ENCODE results near the gene TRMT1L.

- TF ChIP-seq CTCF (IDR thresholded peaks at IDR 0.05) (no peak), POLR2A (IDR thresholded peaks at IDR 0.05) (no peak), POLR2AphosphoS5 (IDR thresholded peaks at IDR 0.05) (no peak), EP300 (IDR thresholded peaks at IDR 0.05; ENCODE audit: low read depth) (no peak)
Measured at GRCh38 chr1:185087101-185087500, 69.7 kb downstream of the TRMT1L start.
